Left ventricle myocardium inferior (tissue), 1 donor: ENCODE measurements around the gene HOXD4. TPM values are rescaled to one million over a fixed set of nuclear protein-coding genes. Genes with fewer than 3 reads are reported as not detected.

Experiments
- DNase-seq: peaks from one replicate; pipeline ENCODE4 v3.0.0-alpha.2; 2020
- H3K27ac ChIP-seq: fragments of 200-600 bp; replicated peaks from 2 replicates; pipeline ENCODE4 v1.8.0; 2021
- H3K27me3 ChIP-seq: fragments of 200-600 bp; 2 replicates; pipeline ENCODE4 v1.8.0; 2021; ENCODE audit warnings: low read depth
- H3K36me3 ChIP-seq: fragments of 200-600 bp; 2 replicates; pipeline ENCODE4 v1.8.0; 2021
- H3K4me1 ChIP-seq: fragments of 200-600 bp; 2 replicates; pipeline ENCODE4 v1.8.0; 2021
- H3K4me3 ChIP-seq: fragments of 200-600 bp; 2 replicates; pipeline ENCODE4 v1.8.0; 2021; ENCODE audit warnings: mild to moderate bottlenecking, moderate library complexity
- H3K9me3 ChIP-seq: fragments of 200-600 bp; replicated peaks from 2 replicates; pipeline ENCODE4 v1.8.0; 2021
- CTCF ChIP-seq: fragments of 200-600 bp; IDR thresholded peaks from 2 replicates; pipeline ENCODE4 v1.8.0; 2021; ENCODE audit warnings: antibody characterized with exemption, mild to moderate bottlenecking, borderline replicate concordance
- intact Hi-C: fragments of 100-400 bp; cut with micrococcal nuclease; formaldehyde crosslinking; loops from one replicate; pipeline ENCODE4 v1.11.0; 2022
- microRNA-seq: library from miRNA; unstranded; fragments of <30 nt; microRNA quantifications from one replicate; pipeline ENCODE4 v1.2.0, GENCODE V29; 2020
- total RNA-seq: library from RNA; stranded (reverse); fragmentation: NEBNext Ultra II Directional; extraction: Animal tissue kit (Norgen Biotek cat#: 25700); gene quantifications from one replicate; pipeline ENCODE4 v1.2.1, GENCODE V29; 2021
- donor health status: DM: no; HTN: yes; CAD: no; lungs with severe emphysema.

HOXD4 gene
- total RNA-seq, 1 donor from 2014 or later, result not detected

DNA sequence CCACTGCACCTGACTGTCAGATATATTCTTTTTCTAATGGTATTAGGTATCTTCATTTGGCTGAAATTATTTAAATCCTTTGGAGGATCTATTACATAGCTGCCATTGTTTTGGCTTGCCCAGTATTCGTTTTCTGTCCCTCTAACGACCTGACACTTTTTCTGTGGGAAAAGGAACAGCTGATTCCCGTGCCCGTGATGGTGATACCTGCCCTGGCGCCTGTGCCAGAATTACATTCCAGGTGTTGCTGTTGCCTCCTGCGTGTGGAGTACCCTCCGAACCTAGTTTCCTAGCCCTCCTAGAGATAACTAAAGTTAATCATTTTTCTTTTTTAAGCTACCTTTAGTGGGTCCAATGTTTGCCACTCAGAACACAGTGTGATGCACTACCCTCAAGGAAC, 51.1 kb downstream of the HOXD4 start:
- TF ChIP-seq CTCF, result no peak
- peaks cover 10% of the 10 kb centered on the region for H3K9me3 ChIP-seq
- peaks cover 81% of the 10 kb centered on the region for H3K27me3 ChIP-seq
- no peaks in the 10 kb centered on the region for H3K4me1 ChIP-seq
- no peak overlapping the region for H3K4me3 ChIP-seq
- H3K27ac ChIP-seq, result no peak overlapping the region
- no peak for DNase-seq
- intact Hi-C loops, result no loop called here
- H3K36me3 ChIP-seq, result no peaks in the 10 kb centered on the region

Small RNA genes lying within 50 kb of the gene (microRNA-seq; reads per million reads assigned to microRNA genes)
- gene MIR10B, result 761 reads per million, percentile 82 among the genes with 10 or more reads in this experiment

Other genes with a start within 250 kb of the HOXD4 start
- gene LNPK, start 149.3 kb upstream of the HOXD4 start, total RNA-seq, result 42.3 TPM
- not detected for gene EVX2, start 67.6 kb upstream of the HOXD4 start, total RNA-seq
- gene HOXD13, start 58.8 kb upstream of the HOXD4 start, total RNA-seq, result not detected
- not detected for gene HOXD12, start 51.8 kb upstream of the HOXD4 start, total RNA-seq
- gene HOXD11, start 44.3 kb upstream of the HOXD4 start, total RNA-seq, result not detected
- not detected for gene HOXD10, start 34.8 kb upstream of the HOXD4 start, total RNA-seq
- 0.16 TPM for gene HOXD9, start 28.8 kb upstream of the HOXD4 start, total RNA-seq
- gene HOXD8, start 21.8 kb upstream of the HOXD4 start, total RNA-seq, result 0.14 TPM
- gene HOXD3, start 5.8 kb downstream of the HOXD4 start, total RNA-seq, result not detected
- not detected for gene HOXD1, start 37.1 kb downstream of the HOXD4 start, total RNA-seq
- 52.0 TPM for gene MTX2, start 117.9 kb downstream of the HOXD4 start, total RNA-seq